Hepatocyte (in vitro differentiated cells): ENCODE measurements around the gene CKS2.

Experiments used
- CTCF ChIP-seq: fragments of 200-600 bp; sonication (generic); IDR thresholded peaks from 2 replicates; pipeline ENCODE4 v1.5.1; 2016; ENCODE audit warnings: antibody characterized with exemption, mild to moderate bottlenecking; ENCODE audit not compliant: poor library complexity
- EZH2 ChIP-seq: fragments of 200-600 bp; sonication (generic); IDR thresholded peaks from 2 replicates; pipeline ENCODE4 v1.6.1; 2016; ENCODE audit warnings: antibody characterized with exemption, mild to moderate bottlenecking, borderline replicate concordance
- EZH2phosphoT487 ChIP-seq: fragments of 200-600 bp; sonication (generic); IDR thresholded peaks from one replicate; pipeline ENCODE4 v1.6.1; 2018; ENCODE audit warnings: antibody characterized with exemption, mild to moderate bottlenecking, low read depth, moderate library complexity; ENCODE audit not compliant: unreplicated experiment, severe bottlenecking

GRCh38 chr9:89358376-89358916, 47.5 kb downstream of the CKS2 start:
- TF ChIP-seq CTCF = no peak
- TF ChIP-seq EZH2phosphoT487 = no peak
- no peak for TF ChIP-seq EZH2
